Stimulated activated CD4-positive, alpha-beta T cell treated with anti-CD3 and anti-CD28 coated beads, Interleukin-2, amount 100 ng/mL, for 48 hours (primary cell): ENCODE measurements around the gene EML2.

Experiments
- DNase-seq, 2 donors: peaks; one replicate each; pipeline ENCODE4 v3.0.0-alpha.2; 2020

Gene EML2

GRCh38 chr19:45581576-45581975 lies 57.6 kb downstream of the EML2 start:
- no peak for DNase-seq

GRCh38 chr19:45578861-45579260 lies 60.3 kb downstream of the EML2 start:
- no peak for DNase-seq

- DNase-seq, result no peak
Observed at GRCh38 chr19:45577111-45577905, 61.9 kb downstream of the EML2 start.

- no peak for DNase-seq
Observed at GRCh38 chr19:45576682-45577081, 62.5 kb downstream of the EML2 start.

GRCh38 chr19:45575216-45575615 lies 64.0 kb downstream of the EML2 start:
- DNase-seq, result no peak

GRCh38 chr19:45574526-45574925 lies 64.7 kb downstream of the EML2 start:
- DNase-seq, result no peak

GRCh38 chr19:45571457-45572220 lies 67.6 kb downstream of the EML2 start:
- no peak for DNase-seq

- DNase-seq, result peak; percentile 66 to 69
Observed at GRCh38 chr19:45569619-45570421, 69.4 kb downstream of the EML2 start.

GRCh38 chr19:45568732-45569131 lies 70.5 kb downstream of the EML2 start:
- no peak for DNase-seq

GRCh38 chr19:45567609-45568008 lies 71.6 kb downstream of the EML2 start:
- no peak for DNase-seq

- DNase-seq, result no peak
Observed at GRCh38 chr19:45564131-45564780, 74.9 kb downstream of the EML2 start.

GRCh38 chr19:45560686-45561085 lies 78.5 kb downstream of the EML2 start:
- no peak for DNase-seq

GRCh38 chr19:45560038-45560437 lies 79.2 kb downstream of the EML2 start:
- DNase-seq, result no peak
